ENCODE results near the gene NELFE. TPM values are rescaled to one million over a fixed set of nuclear protein-coding genes. Genes with fewer than 3 reads are reported as not detected.
A peak's percentile ranks its signal among the peaks of the same experiment; 100 is the strongest.

NELFE gene
- total and polyA plus RNA-seq, 2 of the 13 experiments (the other 11 are each of a cell fraction or from before 2014, with no cell fraction given), result 51.3 to 69.8 TPM

GRCh38 chr6:31945507-31946369 lies 13.0 kb downstream of the NELFE start, which contains the start of gene CFB (continued):
- TF ChIP-seq ZNF780A (CRISPR knock-in tag; IDR thresholded peaks at IDR 0.05) (peak; percentile 50; the same call in 1 of the 2 replicates), ZNF296 (CRISPR knock-in tag; conservative IDR thresholded peaks at IDR 0.05) (0 out of 2 replicates have a peak, but pooled peaks have one; percentile 11), ZNF12 (CRISPR knock-in tag; IDR thresholded peaks at IDR 0.05) (no peak), SP140L (CRISPR knock-in tag; IDR thresholded peaks at IDR 0.05; ENCODE audit: borderline replicate concordance) (no peak), ATF7 (IDR thresholded peaks at IDR 0.05) (no peak), ATF7 (CRISPR knock-in tag; IDR thresholded peaks at IDR 0.05) (no peak; the same call in none of the 2 replicates), ZNF639 (CRISPR knock-in tag; conservative IDR thresholded peaks at IDR 0.05) (0 out of 2 replicates have a peak, but pooled peaks have one; percentile 30), PHF8 (CRISPR knock-in tag; IDR thresholded peaks at IDR 0.05) (no peak), ZNF841 (CRISPR knock-in tag; IDR thresholded peaks at IDR 0.05; ENCODE audit: borderline replicate concordance) (no peak), GLMP (CRISPR knock-in tag; IDR thresholded peaks at IDR 0.05; ENCODE audit: borderline replicate concordance) (no peak), MTERF4 (CRISPR knock-in tag; IDR thresholded peaks at IDR 0.05) (peak; percentile 79; the same call in 1 of the 2 replicates), FOXJ3 (CRISPR knock-in tag; IDR thresholded peaks at IDR 0.05; ENCODE audit: borderline replicate concordance) (peak; percentile 94), ELF4 (CRISPR knock-in tag; IDR thresholded peaks at IDR 0.05; ENCODE audit: borderline replicate concordance) (peak; percentile 53; the same call in 1 of the 2 replicates), SOX6 (IDR thresholded peaks at IDR 0.05) (no peak), SOX6 (CRISPR knock-in tag; IDR thresholded peaks at IDR 0.05) (peak; percentile 88), POLR2AphosphoS5 (IDR thresholded peaks at IDR 0.05; ENCODE audit: low read depth, low read length) (peak; percentile 94), ZMAT3 (CRISPR knock-in tag; conservative IDR thresholded peaks at IDR 0.05) (0 out of 2 replicates have a peak, but pooled peaks have one; percentile 79), CC2D1A (CRISPR knock-in tag; IDR thresholded peaks at IDR 0.05) (no peak; the same call in 1 of the 2 replicates), ZBTB33 (CRISPR knock-in tag; IDR thresholded peaks at IDR 0.05) (peak; percentile 63), ZNF644 (CRISPR knock-in tag; IDR thresholded peaks at IDR 0.05; ENCODE audit: low read depth) (no peak), ZNF136 (CRISPR knock-in tag; IDR thresholded peaks at IDR 0.05; ENCODE audit: low read depth) (peak; percentile 95), ZBTB1 (CRISPR knock-in tag; IDR thresholded peaks at IDR 0.05; ENCODE audit: borderline replicate concordance) (no peak), CREB1 (IDR thresholded peaks at IDR 0.05) (peak; percentile 37; the same call in 1 of the 2 replicates), CREB1 (CRISPR knock-in tag; IDR thresholded peaks at IDR 0.05) (peak; percentile 89), ELF3 (CRISPR knock-in tag; IDR thresholded peaks at IDR 0.05) (peak; percentile 92; the same call in 1 of the 2 replicates), CHD2 (IDR thresholded peaks at IDR 0.05; ENCODE audit: low read depth, low read length) (peak; percentile 65)
